Measurements from ENCODE around the gene SF1.

- TF ChIP-seq, protein P1, sequence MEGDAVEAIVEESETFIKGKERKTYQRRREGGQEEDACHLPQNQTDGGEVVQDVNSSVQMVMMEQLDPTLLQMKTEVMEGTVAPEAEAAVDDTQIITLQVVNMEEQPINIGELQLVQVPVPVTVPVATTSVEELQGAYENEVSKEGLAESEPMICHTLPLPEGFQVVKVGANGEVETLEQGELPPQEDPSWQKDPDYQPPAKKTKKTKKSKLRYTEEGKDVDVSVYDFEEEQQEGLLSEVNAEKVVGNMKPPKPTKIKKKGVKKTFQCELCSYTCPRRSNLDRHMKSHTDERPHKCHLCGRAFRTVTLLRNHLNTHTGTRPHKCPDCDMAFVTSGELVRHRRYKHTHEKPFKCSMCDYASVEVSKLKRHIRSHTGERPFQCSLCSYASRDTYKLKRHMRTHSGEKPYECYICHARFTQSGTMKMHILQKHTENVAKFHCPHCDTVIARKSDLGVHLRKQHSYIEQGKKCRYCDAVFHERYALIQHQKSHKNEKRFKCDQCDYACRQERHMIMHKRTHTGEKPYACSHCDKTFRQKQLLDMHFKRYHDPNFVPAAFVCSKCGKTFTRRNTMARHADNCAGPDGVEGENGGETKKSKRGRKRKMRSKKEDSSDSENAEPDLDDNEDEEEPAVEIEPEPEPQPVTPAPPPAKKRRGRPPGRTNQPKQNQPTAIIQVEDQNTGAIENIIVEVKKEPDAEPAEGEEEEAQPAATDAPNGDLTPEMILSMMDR (IDR thresholded peaks at IDR 0.05), result no peak
- TF ChIP-seq POLR2AphosphoS5 (IDR thresholded peaks at IDR 0.05), result no peak
- TF ChIP-seq EP300 (IDR thresholded peaks at IDR 0.05), result no peak
Measured at GRCh38 chr11:64804346-64805210, 26.2 kb upstream of the SF1 start.

Data from upper lobe of left lung (tissue), 4 donors.